Kidney capillary endothelial cell (primary cell): ENCODE measurements around the gene AHRR.
"Not testable (repeated sequence)": the region's sequence is repeated elsewhere in the genome, so short reads cannot be mapped to it uniquely, and the experiment has no call there.

Experiments used
- DNase-seq: peaks from one replicate; pipeline ENCODE4 v3.0.0-alpha.2; 2018; ENCODE audit warnings: low spot score

The AHRR gene

GRCh38 chr5:306011-306805 is 15.3 kb upstream of the AHRR start:
- no peak for DNase-seq

- DNase-seq: no peak
Measured at GRCh38 chr5:307306-307705, 14.2 kb upstream of the AHRR start.

GRCh38 chr5:307794-308579 is 13.5 kb upstream of the AHRR start:
- no peak for DNase-seq

GRCh38 chr5:308672-309271 is 12.7 kb upstream of the AHRR start:
- no peak for DNase-seq

GRCh38 chr5:309831-310230 is 11.7 kb upstream of the AHRR start:
- DNase-seq: not testable (repeated sequence)

- no peak for DNase-seq
Measured at GRCh38 chr5:310516-310915, 11.0 kb upstream of the AHRR start.

GRCh38 chr5:310941-311434 is 10.5 kb upstream of the AHRR start:
- DNase-seq: peak; percentile 97

- no peak for DNase-seq
Measured at GRCh38 chr5:311963-312362, 9.6 kb upstream of the AHRR start.

GRCh38 chr5:312845-313244 is 8.7 kb upstream of the AHRR start:
- no peak for DNase-seq

GRCh38 chr5:313265-313664 is 8.2 kb upstream of the AHRR start:
- DNase-seq: no peak

GRCh38 chr5:313806-314376 is 7.6 kb upstream of the AHRR start:
- DNase-seq: no peak

GRCh38 chr5:314676-315487 is 6.6 kb upstream of the AHRR start:
- no peak for DNase-seq

GRCh38 chr5:315488-316209 is 5.9 kb upstream of the AHRR start:
- DNase-seq: no peak

- DNase-seq: no peak
Measured at GRCh38 chr5:316210-317085, 5.1 kb upstream of the AHRR start.

GRCh38 chr5:317086-317811 is 4.3 kb upstream of the AHRR start:
- DNase-seq: peak; percentile 68

GRCh38 chr5:318341-318897 is 3.1 kb upstream of the AHRR start:
- no peak for DNase-seq

GRCh38 chr5:318931-319601 is 2.4 kb upstream of the AHRR start:
- DNase-seq: no peak

- no peak for DNase-seq
Measured at GRCh38 chr5:320524-321229, 837 bp upstream of the AHRR start.
